Mucosa of rectum (tissue), 2 donors: ENCODE results near the gene SLC16A7.

Source experiments
- H3K27ac ChIP-seq, 2 donors: one replicate each; pipeline ENCODE4 v1.7.0; 2013; ENCODE audit warnings: inconsistent platforms in 2 of 2, low read depth in 2 of 2, low read length in 2 of 2
- H3K27me3 ChIP-seq, 2 donors: one replicate each; pipeline ENCODE4 v1.7.0; 2013; ENCODE audit warnings: low read length in 2 of 2; ENCODE audit not compliant: control insufficient read depth in 2 of 2, insufficient read depth in 2 of 2
- H3K36me3 ChIP-seq, 2 donors: one replicate each; pipeline ENCODE4 v1.7.0; 2013; ENCODE audit warnings: low read length in 2 of 2; ENCODE audit not compliant: control insufficient read depth in 2 of 2, insufficient read depth in 2 of 2
- H3K4me1 ChIP-seq, 2 donors: one replicate each; pipeline ENCODE4 v1.7.0; 2013; ENCODE audit warnings: low read length in 2 of 2, mild to moderate bottlenecking in 1 of 2; ENCODE audit not compliant: control insufficient read depth in 2 of 2, insufficient read depth in 2 of 2
- H3K4me3 ChIP-seq, 2 donors: one replicate each; pipeline ENCODE4 v1.7.0; 2013; ENCODE audit warnings: low read length in 2 of 2
- H3K9ac ChIP-seq, 2 donors: one replicate each; pipeline ENCODE4 v1.7.0; 2013; ENCODE audit warnings: low read length in 2 of 2, low read depth in 1 of 2, mild to moderate bottlenecking in 1 of 2
- H3K9me3 ChIP-seq, 2 donors: one replicate each; pipeline ENCODE4 v1.7.0; 2013; ENCODE audit warnings: low read length in 2 of 2; ENCODE audit not compliant: control insufficient read depth in 2 of 2
- donor health status: healthy.
- donor health status: Normal muscosa, but diverticular disease.

Gene SLC16A7

DNA sequence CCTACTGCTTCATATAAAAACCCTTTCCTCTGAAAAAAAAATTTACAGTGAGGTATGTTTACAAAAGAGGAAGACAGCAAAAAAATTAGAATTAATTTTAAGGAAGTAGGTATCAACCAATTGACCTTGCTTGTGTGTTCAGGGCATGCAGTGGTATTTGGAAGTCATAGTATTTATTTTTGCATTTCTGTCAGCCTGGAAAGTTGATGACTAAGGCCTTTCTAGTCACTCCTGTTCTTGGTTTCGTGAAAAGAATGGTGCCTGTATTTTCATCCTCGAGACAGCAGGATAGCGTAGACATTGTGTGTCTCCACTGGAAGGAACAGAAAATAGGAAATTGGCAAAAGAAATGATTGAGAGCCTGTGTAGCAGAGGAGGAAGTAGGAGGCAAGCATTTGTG lies 24.5 kb downstream of the SLC16A7 start:
- Histone ChIP-seq H3K27ac (no peak overlapping the region), H3K4me1 (no peaks in the 10 kb centered on the region), H3K9me3 (no peaks in the 10 kb centered on the region), H3K36me3 (no peaks in the 10 kb centered on the region), H3K4me3 (no peak overlapping the region), H3K27me3 (no peaks in the 10 kb centered on the region), H3K9ac (no peak overlapping the region)

DNA sequence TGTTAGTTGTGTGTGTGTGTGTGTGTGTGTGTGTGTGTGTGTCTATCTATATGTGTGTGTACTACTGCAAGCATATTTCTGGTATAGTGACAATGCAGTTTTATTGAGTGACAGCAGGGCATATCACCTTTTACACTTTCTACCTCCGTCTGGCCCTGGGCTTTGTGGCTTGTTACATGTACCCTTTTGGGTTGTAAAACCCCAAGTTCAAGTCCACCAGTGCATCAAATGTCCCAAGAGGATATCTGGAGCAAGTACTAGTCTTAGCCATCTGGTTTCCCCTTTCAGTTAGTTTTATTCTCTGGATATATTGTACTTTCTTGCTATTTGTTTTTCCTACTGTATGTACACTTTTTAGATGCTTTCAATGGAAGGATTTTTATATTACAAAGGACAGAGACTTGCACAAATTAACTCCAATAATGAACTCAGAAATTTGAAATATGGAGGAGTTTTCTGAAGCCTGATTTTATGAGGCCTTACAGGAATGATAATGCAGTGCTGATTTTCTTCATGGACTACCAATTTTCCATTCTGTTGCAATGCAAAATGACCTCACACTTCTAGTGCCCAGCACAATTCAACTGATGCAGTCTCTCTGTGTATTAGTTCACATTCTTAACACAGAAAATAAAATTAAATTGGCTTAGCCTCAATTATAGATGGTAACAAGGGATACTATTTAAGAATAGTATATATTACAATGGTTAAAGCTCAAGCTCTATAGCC lies 29.1 kb downstream of the SLC16A7 start:
- H3K9ac ChIP-seq = no peak overlapping the region
- H3K36me3 ChIP-seq = no peaks in the 10 kb centered on the region
- no peaks in the 10 kb centered on the region for H3K9me3 ChIP-seq
- H3K27ac ChIP-seq = no peak overlapping the region
- no peaks in the 10 kb centered on the region for H3K27me3 ChIP-seq
- H3K4me1 ChIP-seq = no peaks in the 10 kb centered on the region
- no peak overlapping the region for H3K4me3 ChIP-seq

DNA sequence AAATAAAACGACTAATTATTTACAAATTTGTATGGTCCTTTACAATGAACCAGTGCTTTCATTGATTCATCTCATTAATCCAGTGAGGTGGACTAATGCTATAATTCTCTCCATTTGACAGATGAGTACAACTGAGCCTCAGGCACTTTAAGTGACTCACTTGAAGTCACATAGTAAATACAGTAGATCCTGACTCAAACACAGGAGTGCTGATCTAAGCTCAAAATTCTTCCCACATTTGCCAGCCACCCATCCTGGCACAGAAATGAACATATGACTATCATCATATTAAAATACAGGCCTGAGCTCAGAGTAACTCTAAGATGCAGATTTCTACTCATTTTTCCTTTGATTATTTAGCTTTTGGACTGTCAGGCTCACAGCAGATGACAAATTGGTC lies 30.6 kb downstream of the SLC16A7 start:
- no peaks in the 10 kb centered on the region for H3K9me3 ChIP-seq
- H3K36me3 ChIP-seq = no peaks in the 10 kb centered on the region
- H3K4me1 ChIP-seq = no peaks in the 10 kb centered on the region
- no peak overlapping the region for H3K27ac ChIP-seq
- no peak overlapping the region for H3K4me3 ChIP-seq
- H3K9ac ChIP-seq = no peak overlapping the region
- no peaks in the 10 kb centered on the region for H3K27me3 ChIP-seq

- Histone ChIP-seq H3K4me3 (no peak overlapping the region), H3K27ac (no peak overlapping the region), H3K9ac (no peak overlapping the region), H3K27me3 (no peaks in the 10 kb centered on the region), H3K9me3 (no peaks in the 10 kb centered on the region), H3K4me1 (no peaks in the 10 kb centered on the region), H3K36me3 (no peaks in the 10 kb centered on the region)
Observed at GRCh38 chr12:59627582-59627981, 31.8 kb downstream of the SLC16A7 start.

GRCh38 chr12:59629890-59630289 lies 34.1 kb downstream of the SLC16A7 start:
- no peaks in the 10 kb centered on the region for H3K27me3 ChIP-seq
- H3K9ac ChIP-seq = no peak overlapping the region
- H3K4me1 ChIP-seq = no peaks in the 10 kb centered on the region
- H3K27ac ChIP-seq = no peak overlapping the region
- no peaks in the 10 kb centered on the region for H3K36me3 ChIP-seq
- no peak overlapping the region for H3K4me3 ChIP-seq
- H3K9me3 ChIP-seq = no peaks in the 10 kb centered on the region

DNA sequence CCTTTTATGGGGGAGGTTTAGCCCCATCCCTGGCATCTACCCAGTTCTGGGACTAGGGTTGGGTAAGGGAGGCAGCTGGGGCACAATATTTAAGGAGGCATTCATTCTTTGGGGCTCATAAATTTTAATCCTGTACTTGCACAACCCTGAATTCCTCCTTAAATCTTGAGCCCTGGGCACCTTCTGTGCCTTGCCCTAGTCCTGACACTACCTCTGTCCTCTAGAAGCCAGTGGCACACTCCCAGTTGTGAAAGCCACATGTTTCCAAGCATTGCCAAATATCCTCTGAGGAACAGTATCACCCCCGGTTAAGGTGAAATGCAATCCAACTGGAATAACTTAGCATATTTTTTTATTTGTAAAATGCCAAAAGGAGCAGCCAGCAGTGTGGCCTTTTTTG lies 36.6 kb downstream of the SLC16A7 start:
- Histone ChIP-seq H3K9me3 (no peaks in the 10 kb centered on the region), H3K4me1 (no peaks in the 10 kb centered on the region)

DNA sequence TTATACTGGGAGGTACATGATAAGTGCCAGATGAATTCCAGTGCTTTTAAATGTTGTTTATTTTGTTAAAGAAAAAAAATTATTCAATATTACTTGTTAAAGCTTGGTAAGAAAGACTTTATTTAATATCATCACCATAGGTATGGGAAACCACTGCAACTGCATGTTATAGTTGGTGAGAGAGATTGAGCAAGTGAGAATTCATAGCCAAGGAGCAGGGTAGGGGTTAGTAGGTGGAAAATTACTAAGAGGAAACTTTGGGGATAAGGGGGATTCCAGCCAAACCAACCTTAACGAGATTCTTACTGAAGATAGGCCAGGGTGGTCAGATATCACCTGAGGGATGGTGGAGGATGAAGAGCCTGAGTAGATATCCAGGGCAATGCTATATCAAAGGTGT lies 38.4 kb downstream of the SLC16A7 start:
- H3K4me3 ChIP-seq = no peak overlapping the region
- H3K4me1 ChIP-seq = no peaks in the 10 kb centered on the region
- no peak overlapping the region for H3K9ac ChIP-seq
- H3K36me3 ChIP-seq = no peaks in the 10 kb centered on the region
- H3K27ac ChIP-seq = no peak overlapping the region
- no peaks in the 10 kb centered on the region for H3K27me3 ChIP-seq
- no peaks in the 10 kb centered on the region for H3K9me3 ChIP-seq

More for the DNA sequence above, 36.6 kb downstream of the SLC16A7 start:
- no peak overlapping the region for H3K4me3 ChIP-seq
- H3K27ac ChIP-seq = no peak overlapping the region
- no peaks in the 10 kb centered on the region for H3K36me3 ChIP-seq
- no peak overlapping the region for H3K9ac ChIP-seq
- H3K27me3 ChIP-seq = no peaks in the 10 kb centered on the region

DNA sequence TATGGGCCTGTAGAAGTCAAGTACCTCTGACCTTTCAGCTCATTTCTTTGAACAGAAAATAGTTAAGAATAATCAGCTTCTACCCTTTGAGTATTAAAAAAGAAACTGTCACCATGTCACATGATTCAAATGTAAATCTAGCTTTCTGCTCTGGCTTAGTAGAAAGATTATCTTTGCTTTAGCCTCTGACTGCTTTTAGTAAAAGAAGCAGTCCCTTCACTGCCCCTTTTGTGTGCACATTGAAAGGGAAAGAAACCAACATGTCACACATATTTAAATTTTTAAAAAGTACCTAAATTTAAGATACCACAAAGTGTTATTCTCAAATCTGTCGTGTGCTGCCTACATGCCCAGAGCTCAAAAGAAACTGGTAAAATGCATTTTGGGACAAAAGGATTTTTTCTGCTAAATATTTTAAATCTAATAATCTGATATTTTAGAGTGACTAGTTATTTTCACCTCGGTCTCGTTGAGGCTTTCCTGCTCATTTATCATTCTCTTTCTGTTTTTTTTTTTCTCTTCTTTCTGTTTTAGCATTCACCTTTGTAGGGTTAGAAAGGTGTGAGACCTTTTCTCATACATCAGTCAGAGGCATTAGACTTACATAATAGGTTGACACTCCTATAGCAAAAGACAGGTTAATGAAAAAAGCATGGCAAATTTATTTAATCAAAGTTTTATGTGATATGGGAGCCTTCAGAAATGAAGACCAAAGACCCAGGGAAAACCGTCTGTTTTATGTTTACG lies 41.3 kb downstream of the SLC16A7 start:
- H3K9me3 ChIP-seq = no peaks in the 10 kb centered on the region
- no peaks in the 10 kb centered on the region for H3K27me3 ChIP-seq
- H3K9ac ChIP-seq = no peak overlapping the region
- no peak overlapping the region for H3K4me3 ChIP-seq
- H3K27ac ChIP-seq = no peak overlapping the region
- H3K4me1 ChIP-seq = no peaks in the 10 kb centered on the region
- no peaks in the 10 kb centered on the region for H3K36me3 ChIP-seq

GRCh38 chr12:59637692-59638070 lies 41.9 kb downstream of the SLC16A7 start:
- no peaks in the 10 kb centered on the region for H3K36me3 ChIP-seq
- H3K9ac ChIP-seq = no peak overlapping the region
- no peaks in the 10 kb centered on the region for H3K4me1 ChIP-seq
- H3K4me3 ChIP-seq = no peak overlapping the region
- no peaks in the 10 kb centered on the region for H3K9me3 ChIP-seq
- H3K27ac ChIP-seq = no peak overlapping the region
- no peaks in the 10 kb centered on the region for H3K27me3 ChIP-seq

DNA sequence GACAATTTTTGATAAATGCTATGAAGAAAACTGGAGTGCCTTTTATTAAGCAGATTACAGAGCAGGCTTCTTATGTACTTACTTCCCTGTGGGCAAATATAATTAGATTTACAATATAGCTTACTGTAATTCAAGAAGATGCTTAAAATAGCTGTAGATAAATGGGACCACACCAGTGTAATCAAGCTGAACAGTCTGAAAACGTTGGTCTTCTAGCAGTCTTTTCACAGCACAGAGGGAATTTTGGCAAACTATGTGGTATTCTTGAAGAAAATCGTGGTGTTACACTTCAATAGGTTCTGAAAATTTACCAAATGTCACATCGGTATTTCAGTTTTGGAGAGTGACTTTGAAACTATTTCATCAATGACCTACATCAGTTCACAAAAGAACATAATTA lies 47.7 kb downstream of the SLC16A7 start:
- H3K9me3 ChIP-seq = no peaks in the 10 kb centered on the region
- H3K27me3 ChIP-seq = no peaks in the 10 kb centered on the region
- H3K4me3 ChIP-seq = no peak overlapping the region
- no peaks in the 10 kb centered on the region for H3K36me3 ChIP-seq
- H3K4me1 ChIP-seq = no peaks in the 10 kb centered on the region
- H3K27ac ChIP-seq = no peak overlapping the region
- H3K9ac ChIP-seq = no peak overlapping the region
